GM21529 (cell line): ENCODE results near the gene SCIN.
"Not testable (repeated sequence)": the region's sequence is repeated elsewhere in the genome, so short reads cannot be mapped to it uniquely, and the experiment has no call there.

ENCODE experiments used
- ATAC-seq: cut with Tn5 transposase; IDR thresholded peaks from one replicate; pipeline ENCODE4 v1.9.1; 2021; ENCODE audit not compliant: unreplicated experiment

SCIN gene

GRCh38 chr7:12686891-12687717, 116.6 kb downstream of the SCIN start, which contains the start of gene ARL4A:
Gene ARL4A (plus strand): TSS chr7:12687633. CDS start chr7:12688255, 622 bp downstream.
- peak; percentile 88 for ATAC-seq

GRCh38 chr7:12687718-12688171, 117.2 kb downstream of the SCIN start:
- no peak for ATAC-seq

GRCh38 chr7:12688485-12689170, 118.1 kb downstream of the SCIN start:
- not testable (repeated sequence) for ATAC-seq

- no peak for ATAC-seq
Observed at GRCh38 chr7:12689451-12689850, 118.9 kb downstream of the SCIN start.

- ATAC-seq, result no peak
Observed at GRCh38 chr7:12690041-12690878, 119.7 kb downstream of the SCIN start.

GRCh38 chr7:12691388-12691787, 120.9 kb downstream of the SCIN start:
- not testable (repeated sequence) for ATAC-seq

GRCh38 chr7:12692035-12692434, 121.5 kb downstream of the SCIN start:
- no peak for ATAC-seq

- ATAC-seq, result no peak
Observed at GRCh38 chr7:12692479-12693259, 122.1 kb downstream of the SCIN start.

GRCh38 chr7:12694817-12695216, 124.3 kb downstream of the SCIN start:
- no peak for ATAC-seq

GRCh38 chr7:12695965-12696364, 125.4 kb downstream of the SCIN start:
- no peak for ATAC-seq

GRCh38 chr7:12699299-12699698, 128.8 kb downstream of the SCIN start:
- ATAC-seq, result no peak

GRCh38 chr7:12701433-12701832, 130.9 kb downstream of the SCIN start:
- no peak for ATAC-seq

GRCh38 chr7:12703881-12704280, 133.4 kb downstream of the SCIN start:
- ATAC-seq, result no peak

- ATAC-seq, result no peak
Observed at GRCh38 chr7:12705878-12706277, 135.4 kb downstream of the SCIN start.

GRCh38 chr7:12706900-12707536, 136.5 kb downstream of the SCIN start:
- ATAC-seq, result no peak

GRCh38 chr7:12708314-12708713, 137.8 kb downstream of the SCIN start:
- no peak for ATAC-seq
